HCT116 (cell line): ENCODE data around the gene FAM171A1. TPM values are rescaled to one million over a fixed set of nuclear protein-coding genes. Genes with fewer than 3 reads are reported as not detected.

Experiments
- ATAC-seq: fragments of 200-7000 bp; cut with Tn5 transposase; 2 replicates; pipeline ENCODE4 v1.9.1; 2020; ENCODE audit warnings: mild to moderate bottlenecking, moderate library complexity
- BruUV-seq: library from RNA; stranded (reverse); fragments of 400-500 nt; replicated peaks from 2 replicates; lab custom pipeline; 2021; lab: Mats Ljungman, UMichigan
- CTCF ChIA-PET: fragments of 300-600 bp; sonication (Branson Sonifier 250); formaldehyde crosslinking; loops from one replicate; lab custom pipeline; 2021; ENCODE audit warnings: antibody characterized with exemption; lab: Charles Lee
- POLR2A ChIA-PET: fragments of 300-600, 350-600 bp; sonication (Branson Sonifier 250); formaldehyde crosslinking; loops from one replicate; lab custom pipeline; 2021; ENCODE audit warnings: antibody characterized with exemption; lab: Charles Lee
- RAD21 ChIA-PET, 2 experiments: fragments of 300-600 bp; sonication (Branson Sonifier 250); formaldehyde crosslinking; loops; one replicate each; lab custom pipeline; 2023; ENCODE audit warnings: low total read pairs in 2 of 2; ENCODE audit not compliant: uncharacterized antibody in 2 of 2, unreplicated experiment in 2 of 2, low non-redundant PET in 1 of 2; lab: Charles Lee
- DNase-seq: peaks from one replicate; pipeline ENCODE4 v3.0.0-alpha.2; 2010; ENCODE audit warnings: low read depth, low spot score
- H2AFZ ChIP-seq: fragments of 200-600 bp; shearing (Covaris generic), sonication (generic); 2 replicates; pipeline ENCODE4 v1.6.1; 2017; ENCODE audit warnings: low read depth, mixed run types, mixed read lengths, antibody characterized with exemption, low read length; ENCODE audit not compliant: poor library complexity, severe bottlenecking
- H3K27ac ChIP-seq: 2 replicates; pipeline ENCODE4 v1.5.1; 2012; ENCODE audit warnings: low read depth, low read length
- H3K27me3 ChIP-seq: fragments of 200-600 bp; sonication (generic); 2 replicates; pipeline ENCODE4 v1.6.1; 2016; ENCODE audit warnings: mixed run types, low read length, mixed read lengths; ENCODE audit not compliant: insufficient read depth
- H3K36me3 ChIP-seq, 2 experiments: fragments of 200-500 bp in 1 of 2; fragments of 200-600 bp in 1 of 2; sonication (Bioruptor generic) in 1 of 2; sonication (generic) in 1 of 2; 2 replicates each; pipeline versions ENCODE4 v1.5.1 to v1.6.1; 2014 to 2016; ENCODE audit warnings: low read length in 2 of 2, inconsistent platforms in 1 of 2, mixed read lengths in 1 of 2, mixed run types in 1 of 2; ENCODE audit not compliant: insufficient read depth in 2 of 2, control insufficient read depth in 1 of 2
- H3K4me1 ChIP-seq, 2 experiments: fragments of 200-600 bp in 1 of 2; sonication (generic) in 1 of 2; 2 replicates each; pipeline versions ENCODE4 v1.5.1 to v1.6.1; 2012 to 2017; ENCODE audit warnings: low read length in 2 of 2, inconsistent platforms in 1 of 2, mild to moderate bottlenecking in 1 of 2, mixed read lengths in 1 of 2, mixed run types in 1 of 2, moderate library complexity in 1 of 2; ENCODE audit not compliant: insufficient read depth in 2 of 2, control insufficient read depth in 1 of 2
- H3K4me2 ChIP-seq: fragments of 200-600 bp; sonication (generic); 2 replicates; pipeline ENCODE4 v1.6.1; 2017; ENCODE audit warnings: mixed run types, low read length, mixed read lengths
- H3K4me3 ChIP-seq, 2 experiments: fragments of 200-600 bp in 1 of 2; sonication (generic) in 1 of 2; replicated peaks in 1 of 2; 2 replicates each; pipeline ENCODE4 v1.5.1; 2011 to 2016; ENCODE audit warnings: low read length in 2 of 2, control low read depth in 1 of 2, low read depth in 1 of 2, mild to moderate bottlenecking in 1 of 2, mixed read lengths in 1 of 2, mixed run types in 1 of 2
- H3K79me2 ChIP-seq: fragments of 200-600 bp; sonication (generic); 2 replicates; pipeline ENCODE4 v1.6.1; 2017; ENCODE audit warnings: mild to moderate bottlenecking, mixed run types, low read length, moderate library complexity, mixed read lengths; ENCODE audit not compliant: insufficient read depth
- H3K9ac ChIP-seq: fragments of 200-600 bp; sonication (generic); 2 replicates; pipeline ENCODE4 v1.6.1; 2016; ENCODE audit warnings: low read length, mixed read lengths
- H3K9me2 ChIP-seq: fragments of 200-600 bp; sonication (generic), shearing (Covaris generic); 2 replicates; pipeline ENCODE4 v1.6.1; 2017; ENCODE audit warnings: mixed run types, mild to moderate bottlenecking, moderate library complexity; ENCODE audit not compliant: insufficient read depth
- H3K9me3 ChIP-seq, 2 experiments: fragments of 200-500 bp in 1 of 2; fragments of 200-600 bp in 1 of 2; sonication (Bioruptor generic) in 1 of 2; sonication (generic) in 1 of 2; 2 replicates each; pipeline ENCODE4 v1.6.1; 2014 to 2017; ENCODE audit warnings: low read length in 2 of 2, mixed read lengths in 2 of 2, inconsistent platforms in 1 of 2, low read depth in 1 of 2, mild to moderate bottlenecking in 1 of 2, mixed run types in 1 of 2, moderate library complexity in 1 of 2; ENCODE audit not compliant: control insufficient read depth in 1 of 2, insufficient read depth in 1 of 2
- H4K20me1 ChIP-seq: fragments of 200-600 bp; sonication (generic), shearing (Covaris generic); 2 replicates; pipeline ENCODE4 v1.6.1; 2017; ENCODE audit warnings: mixed run types, mild to moderate bottlenecking, moderate library complexity; ENCODE audit not compliant: insufficient read depth
- ATF3 ChIP-seq: IDR thresholded peaks from 2 replicates; pipeline ENCODE4 v1.6.1; 2012
- CBX3 ChIP-seq: IDR thresholded peaks from 2 replicates; pipeline ENCODE4 v1.6.1; 2012; ENCODE audit warnings: low read depth
- EGR1 ChIP-seq: IDR thresholded peaks from 2 replicates; pipeline ENCODE4 v1.6.1; 2012; ENCODE audit warnings: low read depth
- ELF1 ChIP-seq: IDR thresholded peaks from 2 replicates; pipeline ENCODE4 v1.6.1; 2012; ENCODE audit warnings: low read depth, borderline replicate concordance
- EZH2 ChIP-seq: fragments of 200-600 bp; sonication (generic); IDR thresholded peaks from 2 replicates; pipeline ENCODE4 v1.6.1; 2017; ENCODE audit warnings: antibody characterized with exemption, mixed run types
- EZH2phosphoT487 ChIP-seq: fragments of 200-600 bp; IDR thresholded peaks from 2 replicates; pipeline ENCODE4 v1.6.1; 2018; ENCODE audit warnings: antibody characterized with exemption, borderline replicate concordance
- FOSL1 ChIP-seq: IDR thresholded peaks from 2 replicates; pipeline ENCODE4 v1.6.1; 2012; ENCODE audit warnings: low read depth
- JUND ChIP-seq: IDR thresholded peaks from 2 replicates; pipeline ENCODE4 v1.6.1; 2012
- POLR2A ChIP-seq: IDR thresholded peaks from 2 replicates; pipeline ENCODE4 v1.7.0; 2011; ENCODE audit warnings: borderline replicate concordance; ENCODE audit not compliant: insufficient read depth, insufficient read length; ENCODE audit errors: extremely low read depth
- POLR2AphosphoS5 ChIP-seq: IDR thresholded peaks from 2 replicates; pipeline ENCODE4 v1.6.1; 2011; ENCODE audit warnings: mild to moderate bottlenecking, low read depth, low read length, moderate library complexity
- RAD21 ChIP-seq: IDR thresholded peaks from 2 replicates; pipeline ENCODE4 v1.6.1; 2012; ENCODE audit warnings: low read depth, mild to moderate bottlenecking
- SIN3A ChIP-seq: IDR thresholded peaks from 2 replicates; pipeline ENCODE4 v1.6.1; 2012; ENCODE audit warnings: low read depth
- SP1 ChIP-seq: IDR thresholded peaks from 2 replicates; pipeline ENCODE4 v1.6.1; 2012; ENCODE audit warnings: low read depth
- SRF ChIP-seq: IDR thresholded peaks from 2 replicates; pipeline ENCODE4 v1.6.1; 2012; ENCODE audit warnings: low read depth
- TCF7L2 ChIP-seq: IDR thresholded peaks from 2 replicates; pipeline ENCODE4 v1.7.0; 2011; ENCODE audit warnings: borderline replicate concordance, inconsistent platforms; ENCODE audit not compliant: insufficient read depth, insufficient read length; ENCODE audit errors: extremely low read depth
- ZBTB33 ChIP-seq: IDR thresholded peaks from 2 replicates; pipeline ENCODE4 v1.6.1; 2011; ENCODE audit warnings: mild to moderate bottlenecking, low read length, moderate library complexity; ENCODE audit not compliant: insufficient replicate concordance; ENCODE audit errors: extremely low read depth
- ZFX ChIP-seq: fragments of 450-650 bp; IDR thresholded peaks from 2 replicates; pipeline ENCODE4 v1.6.1; 2017
- intact Hi-C: fragments of 100-400 bp; cut with micrococcal nuclease; formaldehyde crosslinking; loops from 2 replicates; pipeline ENCODE4 v1.10.0; 2022
- total RNA-seq: library from RNA; stranded (reverse); gene quantifications from one replicate; pipeline ENCODE4 v1.2.1, GENCODE V29; 2021; ENCODE audit not compliant: unreplicated experiment
- TF ChIP-seq, protein P1 (sequence below), 3 experiments: fragments of 200-600 bp in 1 of 3; sonication (generic) in 1 of 3; IDR thresholded peaks in 2 of 3; conservative IDR thresholded peaks in 1 of 3; 2 replicates each; pipeline ENCODE4 v1.5.1; 2012 to 2017; ENCODE audit warnings: low read depth in 2 of 3, low read length in 2 of 3, antibody characterized with exemption in 1 of 3, borderline replicate concordance in 1 of 3, control low read depth in 1 of 3, mild to moderate bottlenecking in 1 of 3, mixed read lengths in 1 of 3, mixed run types in 1 of 3, moderate library complexity in 1 of 3; ENCODE audit not compliant: insufficient read depth in 1 of 3

Gene FAM171A1
- total RNA-seq, 1 experiment from 2014 or later, result 32.5 TPM

DNA sequence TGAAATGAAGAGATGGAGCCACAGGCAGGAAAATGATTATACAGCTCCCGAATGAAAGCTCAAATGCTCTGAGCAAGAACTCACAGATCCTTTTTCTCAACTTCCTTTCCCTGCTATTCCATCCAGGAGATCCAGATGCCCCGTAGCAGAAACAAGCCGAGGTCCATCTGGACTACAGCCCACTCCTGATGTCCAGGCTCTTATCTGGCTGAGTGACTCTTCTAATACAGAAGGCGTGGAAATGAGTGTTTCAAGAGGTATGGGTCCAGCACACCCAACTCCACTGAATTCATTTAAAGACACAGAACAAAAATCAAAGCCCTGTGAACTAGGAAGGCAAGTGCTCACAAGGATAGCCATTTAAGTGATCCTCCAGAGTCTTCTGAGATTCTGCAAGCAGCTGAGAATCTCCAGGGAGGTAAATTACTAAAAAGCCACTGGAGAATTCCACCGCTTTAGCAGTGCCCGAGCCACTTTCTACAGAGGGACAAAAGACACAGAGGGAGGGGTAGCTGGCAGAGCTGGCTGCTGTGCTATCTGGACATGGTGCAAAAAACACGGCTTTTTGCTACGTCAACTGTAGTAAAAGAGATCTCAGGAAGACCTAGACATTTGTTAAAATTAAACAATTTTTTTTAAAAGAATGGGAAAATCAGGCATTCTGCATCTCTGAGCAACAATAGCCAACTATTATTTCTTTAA, 24.5 kb downstream of the FAM171A1 start:
- POLR2A ChIA-PET, result no interaction called here
- intact Hi-C loops, result no loop called here
- DNase-seq (no peak), ATAC-seq (no peak)
- no peaks in the 10 kb centered on the region for H3K9me3 ChIP-seq
- CTCF ChIA-PET, result interaction anchor here (0.6 kb wide), 1 partner anchor 282 kb away, joined by 3 read pairs; no protein-coding TSS in a partner anchor
- H3K4me2 ChIP-seq, result no peak overlapping the region
- H3K9me2 ChIP-seq, result no peaks in the 10 kb centered on the region
- TF ChIP-seq ELF1 (no peak), POLR2AphosphoS5 (no peak), SP1 (no peak), EGR1 (no peak), JUND (no peak), POLR2A (no peak), ZBTB33 (no peak), ATF3 (no peak), EZH2phosphoT487 (no peak), EZH2 (no peak), SRF (no peak), CBX3 (no peak), SIN3A (no peak), ZFX (no peak), FOSL1 (no peak), RAD21 (no peak), TCF7L2 (no peak)
- TF ChIP-seq, protein P1, sequence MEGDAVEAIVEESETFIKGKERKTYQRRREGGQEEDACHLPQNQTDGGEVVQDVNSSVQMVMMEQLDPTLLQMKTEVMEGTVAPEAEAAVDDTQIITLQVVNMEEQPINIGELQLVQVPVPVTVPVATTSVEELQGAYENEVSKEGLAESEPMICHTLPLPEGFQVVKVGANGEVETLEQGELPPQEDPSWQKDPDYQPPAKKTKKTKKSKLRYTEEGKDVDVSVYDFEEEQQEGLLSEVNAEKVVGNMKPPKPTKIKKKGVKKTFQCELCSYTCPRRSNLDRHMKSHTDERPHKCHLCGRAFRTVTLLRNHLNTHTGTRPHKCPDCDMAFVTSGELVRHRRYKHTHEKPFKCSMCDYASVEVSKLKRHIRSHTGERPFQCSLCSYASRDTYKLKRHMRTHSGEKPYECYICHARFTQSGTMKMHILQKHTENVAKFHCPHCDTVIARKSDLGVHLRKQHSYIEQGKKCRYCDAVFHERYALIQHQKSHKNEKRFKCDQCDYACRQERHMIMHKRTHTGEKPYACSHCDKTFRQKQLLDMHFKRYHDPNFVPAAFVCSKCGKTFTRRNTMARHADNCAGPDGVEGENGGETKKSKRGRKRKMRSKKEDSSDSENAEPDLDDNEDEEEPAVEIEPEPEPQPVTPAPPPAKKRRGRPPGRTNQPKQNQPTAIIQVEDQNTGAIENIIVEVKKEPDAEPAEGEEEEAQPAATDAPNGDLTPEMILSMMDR (IDR thresholded peaks at IDR 0.05 in 2 of 3, conservative IDR thresholded peaks at IDR 0.05 in 1 of 3; ENCODE audit: borderline replicate concordance in 1 of 3, insufficient read depth in 1 of 3, low read depth in 2 of 3, low read length in 2 of 3), result no peak
- H3K27ac ChIP-seq, result no peak overlapping the region
- no TSS peak for BruUV-seq
- no peaks in the 10 kb centered on the region for H3K27me3 ChIP-seq
- H3K4me3 ChIP-seq, result no peak overlapping the region
- H3K9ac ChIP-seq, result no peak overlapping the region
- RAD21 ChIA-PET, result no interaction called here
- peaks cover 80% of the 10 kb centered on the region for H3K79me2 ChIP-seq
- H2AFZ ChIP-seq, result no peak overlapping the region
- peaks cover 0 to 8% of the 10 kb centered on the region in 2 experiments; a peak in 1 of 4 replicates for H3K4me1 ChIP-seq
- H4K20me1 ChIP-seq, result no peaks in the 10 kb centered on the region
- no peaks in the 10 kb centered on the region for H3K36me3 ChIP-seq
